NT2/D1 (cell line): ENCODE data around the gene TPP2.

Experiments
- SUZ12 ChIP-seq: IDR thresholded peaks from 2 replicates; pipeline ENCODE4 v1.6.1; 2011; ENCODE audit not compliant: insufficient read length, insufficient read depth; ENCODE audit errors: extremely low read depth
- YY1 ChIP-seq: IDR thresholded peaks from 2 replicates; pipeline ENCODE4 v1.6.1; 2011; ENCODE audit not compliant: insufficient read length, insufficient read depth
- ZNF274 ChIP-seq: IDR thresholded peaks from 2 replicates; pipeline ENCODE4 v1.6.1; 2011; ENCODE audit warnings: mild to moderate bottlenecking, low read depth, low read length

DNA sequence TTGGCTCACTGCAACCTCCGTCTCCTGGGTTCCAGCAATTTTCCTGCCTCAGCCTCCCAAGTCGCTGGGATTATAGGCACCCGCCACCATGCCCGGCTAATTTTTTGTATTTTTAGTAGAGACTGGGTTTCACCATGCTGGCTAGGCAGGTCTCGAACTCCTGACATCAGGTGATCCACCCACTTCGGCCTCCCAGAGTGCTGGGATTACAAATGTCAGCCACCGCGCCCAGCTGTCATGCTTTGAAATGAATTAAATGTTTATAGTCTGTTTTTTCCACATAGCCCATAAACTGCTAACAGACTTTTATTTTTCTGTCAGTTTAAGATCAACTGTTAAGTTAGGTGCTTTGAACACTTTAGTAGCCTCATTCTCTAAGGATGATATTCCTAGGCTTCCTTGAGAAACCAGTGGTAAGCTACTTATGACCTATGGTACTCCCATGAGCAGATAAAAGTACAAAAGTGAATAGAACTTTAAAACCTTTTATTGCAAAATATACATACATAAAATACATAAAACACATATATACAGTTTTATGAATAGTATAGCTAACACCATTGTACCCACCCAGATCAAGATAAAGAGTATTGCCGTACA lies 13.6 kb downstream of the TPP2 start:
- TF ChIP-seq ZNF274 (no peak), SUZ12 (no peak), YY1 (no peak)
